ENCODE measurements around the gene TMCC2.

TMCC2 gene

GRCh38 chr1:205245096-205245495 lies 17.4 kb downstream of the TMCC2 start:
- Histone ChIP-seq H4K20me1 (ENCODE audit: insufficient read depth) (no peaks in the 10 kb centered on the region), H2AFZ (ENCODE audit: low read depth) (no peak overlapping the region), H3K9ac (no peak overlapping the region), H3K27ac (no peak overlapping the region), H3K27me3 (ENCODE audit: insufficient read depth, low read depth) (no peaks in the 10 kb centered on the region), H3K79me2 (ENCODE audit: insufficient read depth, low read depth) (no peaks in the 10 kb centered on the region; the same call in 1 of the 2 replicates), H3K4me2 (peak overlapping the region; percentile 41), H3K4me1 (ENCODE audit: low read depth, poor library complexity, severe bottlenecking) (peaks cover 81% of the 10 kb centered on the region), H3K4me3 (IDR thresholded peaks at IDR 0.05; ENCODE audit: insufficient read depth, low read depth, low read length) (no peak overlapping the region), H3K36me3 (ENCODE audit: insufficient read depth) (no peaks in the 10 kb centered on the region)
- no peak for TF ChIP-seq CTCF (conservative IDR thresholded peaks at IDR 0.05; ENCODE audit: low read depth, low read length)

- TF ChIP-seq CTCF (conservative IDR thresholded peaks at IDR 0.05; ENCODE audit: low read depth, low read length), result no peak
- no peak overlapping the region for H2AFZ ChIP-seq (ENCODE audit: low read depth)
Measured at GRCh38 chr1:205246351-205247119, 18.8 kb downstream of the TMCC2 start.

GRCh38 chr1:205247130-205247921 lies 19.6 kb downstream of the TMCC2 start:
- peak overlapping the region; percentile 41 for H3K4me3 ChIP-seq (IDR thresholded peaks at IDR 0.05; ENCODE audit: insufficient read depth, low read depth, low read length)
- H3K4me2 ChIP-seq, result peak overlapping the region; percentile 86
- H3K9ac ChIP-seq, result peak overlapping the region; percentile 27; the same call in 1 of the 2 replicates
- no peaks in the 10 kb centered on the region for H4K20me1 ChIP-seq (ENCODE audit: insufficient read depth)
- no peak overlapping the region for H2AFZ ChIP-seq (ENCODE audit: low read depth)
- H3K27ac ChIP-seq, result peak overlapping the region; percentile 60
- no peaks in the 10 kb centered on the region for H3K36me3 ChIP-seq (ENCODE audit: insufficient read depth)
- no peaks in the 10 kb centered on the region for H3K27me3 ChIP-seq (ENCODE audit: insufficient read depth, low read depth)
- TF ChIP-seq CTCF (conservative IDR thresholded peaks at IDR 0.05; ENCODE audit: low read depth, low read length), result no peak
- H3K4me1 ChIP-seq (ENCODE audit: low read depth, poor library complexity, severe bottlenecking), result peaks cover 94% of the 10 kb centered on the region
- no peaks in the 10 kb centered on the region; the same call in 1 of the 2 replicates for H3K79me2 ChIP-seq (ENCODE audit: insufficient read depth, low read depth)

More at GRCh38 chr1:205246351-205247119, 18.8 kb downstream of the TMCC2 start:
- Histone ChIP-seq H3K4me1 (ENCODE audit: low read depth, poor library complexity, severe bottlenecking) (peaks cover 89% of the 10 kb centered on the region), H3K9ac (peak overlapping the region; percentile 27; the same call in 1 of the 2 replicates), H3K4me2 (peak overlapping the region; percentile 86), H3K79me2 (ENCODE audit: insufficient read depth, low read depth) (no peaks in the 10 kb centered on the region; the same call in 1 of the 2 replicates), H3K27ac (peak overlapping the region; percentile 60), H3K27me3 (ENCODE audit: insufficient read depth, low read depth) (no peaks in the 10 kb centered on the region), H4K20me1 (ENCODE audit: insufficient read depth) (no peaks in the 10 kb centered on the region), H3K4me3 (IDR thresholded peaks at IDR 0.05; ENCODE audit: insufficient read depth, low read depth, low read length) (no peak overlapping the region), H3K36me3 (ENCODE audit: insufficient read depth) (no peaks in the 10 kb centered on the region)

GRCh38 chr1:205248793-205249601 lies 21.3 kb downstream of the TMCC2 start:
- Histone ChIP-seq H2AFZ (ENCODE audit: low read depth) (0 out of 2 replicates have a peak overlapping the region, but pooled peaks have one; percentile 16), H3K4me2 (peak overlapping the region; percentile 86), H3K27ac (peak overlapping the region; percentile 60; the same call in 1 of the 2 replicates), H3K27me3 (ENCODE audit: insufficient read depth, low read depth) (no peaks in the 10 kb centered on the region), H3K79me2 (ENCODE audit: insufficient read depth, low read depth) (no peaks in the 10 kb centered on the region; the same call in 1 of the 2 replicates), H3K4me3 (IDR thresholded peaks at IDR 0.05; ENCODE audit: insufficient read depth, low read depth, low read length) (no peak overlapping the region), H4K20me1 (ENCODE audit: insufficient read depth) (no peaks in the 10 kb centered on the region), H3K4me1 (ENCODE audit: low read depth, poor library complexity, severe bottlenecking) (peaks cover 96% of the 10 kb centered on the region), H3K36me3 (ENCODE audit: insufficient read depth) (no peaks in the 10 kb centered on the region), H3K9ac (peak overlapping the region; percentile 16; the same call in 1 of the 2 replicates)
- TF ChIP-seq CTCF (conservative IDR thresholded peaks at IDR 0.05; ENCODE audit: low read depth, low read length), result no peak
